Ishikawa (cell line): ENCODE measurements around the gene HDHD3.

Source experiments
- EGR1 ChIP-seq: IDR thresholded peaks from 2 replicates; pipeline ENCODE4 v1.6.1; 2012
- EP300 ChIP-seq: IDR thresholded peaks from 2 replicates; pipeline ENCODE4 v1.6.1; 2012; ENCODE audit warnings: borderline replicate concordance
- NFIC ChIP-seq: IDR thresholded peaks from 2 replicates; pipeline ENCODE4 v1.6.1; 2012
- RAD21 ChIP-seq: IDR thresholded peaks from 2 replicates; pipeline ENCODE4 v1.6.1; 2012; ENCODE audit warnings: low read depth
- TAF1 ChIP-seq: IDR thresholded peaks from 2 replicates; pipeline ENCODE4 v1.6.1; 2012; ENCODE audit warnings: low read depth, mild to moderate bottlenecking
- TCF12 ChIP-seq: IDR thresholded peaks from 2 replicates; pipeline ENCODE4 v1.6.1; 2012; ENCODE audit warnings: low read depth
- ZBTB7A ChIP-seq: IDR thresholded peaks from 2 replicates; pipeline ENCODE4 v1.6.1; 2012; ENCODE audit warnings: low read depth
- TF ChIP-seq, protein P1 (sequence below): IDR thresholded peaks from 2 replicates; pipeline ENCODE4 v1.6.1; 2012

DNA sequence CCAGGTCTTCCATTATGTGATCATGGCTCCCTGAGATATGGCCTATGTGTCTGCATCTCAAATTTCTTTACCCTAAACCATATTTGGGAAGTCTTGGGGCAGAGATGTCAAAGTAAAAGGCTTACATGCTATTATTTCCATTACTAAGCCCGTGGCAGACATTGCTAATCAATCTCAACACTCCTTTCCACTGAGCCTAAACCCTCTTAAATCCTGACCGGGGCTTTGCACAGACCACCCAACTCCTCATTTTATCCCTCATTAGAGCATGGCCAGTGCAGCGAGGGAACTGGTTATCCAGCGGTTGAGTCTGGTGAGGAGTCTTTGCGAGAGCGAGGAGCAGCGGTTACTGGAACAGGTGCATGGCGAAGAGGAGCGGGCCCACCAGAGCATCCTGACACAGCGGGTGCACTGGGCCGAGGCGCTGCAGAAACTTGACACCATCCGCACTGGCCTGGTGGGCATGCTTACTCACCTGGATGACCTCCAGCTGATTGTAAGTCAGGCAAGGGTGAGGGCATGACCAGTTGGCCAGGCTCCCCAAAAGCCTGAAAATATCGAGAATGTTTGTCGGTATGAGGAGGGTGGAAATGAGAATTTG lies 16.4 kb downstream of the HDHD3 start:
- no peak for TF ChIP-seq NFIC
- TF ChIP-seq TAF1: no peak
- TF ChIP-seq ZBTB7A: no peak
- no peak for TF ChIP-seq RAD21
- TF ChIP-seq, protein P1, sequence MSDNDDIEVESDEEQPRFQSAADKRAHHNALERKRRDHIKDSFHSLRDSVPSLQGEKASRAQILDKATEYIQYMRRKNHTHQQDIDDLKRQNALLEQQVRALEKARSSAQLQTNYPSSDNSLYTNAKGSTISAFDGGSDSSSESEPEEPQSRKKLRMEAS: no peak
- TF ChIP-seq TCF12: no peak
- no peak for TF ChIP-seq EP300
- TF ChIP-seq EGR1: no peak
